Measurements from ENCODE around the gene TXK. TPM values are rescaled to one million over a fixed set of nuclear protein-coding genes. Genes with fewer than 3 reads are reported as not detected.

TXK gene
- total RNA-seq, 1 experiment from 2014 or later, result 0.70 TPM

DNA sequence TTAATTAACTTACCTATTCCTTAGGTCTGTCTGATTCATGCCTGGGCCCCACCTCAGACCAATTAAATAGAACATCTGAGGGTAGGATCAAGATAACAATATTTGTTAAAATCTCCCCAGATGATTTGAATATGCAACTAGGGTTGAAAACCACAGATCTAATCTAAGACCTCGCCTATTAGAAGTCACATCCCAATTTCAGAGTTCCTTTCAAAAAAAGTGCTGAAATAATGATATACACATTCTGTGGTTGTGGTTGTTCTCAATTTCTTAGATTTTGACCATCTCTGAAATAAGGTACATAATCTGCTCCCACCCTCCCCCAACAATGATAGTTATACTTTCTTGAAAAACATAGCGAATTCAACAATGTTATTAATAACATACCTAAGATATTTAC, 89.8 kb downstream of the TXK start (continued):
- TF ChIP-seq, protein P1, sequence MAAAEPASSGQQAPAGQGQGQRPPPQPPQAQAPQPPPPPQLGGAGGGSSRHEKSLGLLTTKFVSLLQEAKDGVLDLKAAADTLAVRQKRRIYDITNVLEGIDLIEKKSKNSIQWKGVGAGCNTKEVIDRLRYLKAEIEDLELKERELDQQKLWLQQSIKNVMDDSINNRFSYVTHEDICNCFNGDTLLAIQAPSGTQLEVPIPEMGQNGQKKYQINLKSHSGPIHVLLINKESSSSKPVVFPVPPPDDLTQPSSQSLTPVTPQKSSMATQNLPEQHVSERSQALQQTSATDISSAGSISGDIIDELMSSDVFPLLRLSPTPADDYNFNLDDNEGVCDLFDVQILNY (CRISPR knock-in tag; IDR thresholded peaks at IDR 0.05), result no peak

DNA sequence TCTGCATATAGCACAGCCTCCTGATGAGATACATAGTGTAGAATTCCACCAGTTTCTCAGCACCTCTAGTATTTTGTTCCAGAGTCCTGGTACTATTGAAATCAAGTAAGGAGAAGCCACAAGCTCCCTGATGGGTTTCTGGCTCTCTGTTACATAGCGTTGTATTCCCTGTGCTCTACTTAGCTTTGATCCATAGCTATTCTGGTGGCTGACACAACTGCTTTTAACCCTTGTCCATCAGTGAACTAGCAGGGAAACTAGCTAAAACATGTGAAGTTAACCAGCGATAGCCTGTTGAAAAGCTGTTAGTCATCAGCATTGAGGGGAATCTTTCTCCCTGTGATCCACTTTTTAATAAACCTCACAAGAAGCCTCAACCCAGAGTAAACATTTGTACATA, 90.5 kb downstream of the TXK start:
- H3K27ac Mint-ChIP-seq, result no peak overlapping the region
- H3K36me3 Mint-ChIP-seq, result no peaks in the 10 kb centered on the region
- ChIA-PET POLR2A (no interaction called here), CTCF (interaction anchor here (2.2 kb wide), 1 partner anchor 10 kb away, joined by 8 read pairs; no protein-coding TSS in a partner anchor)
- DNase-seq (ENCODE audit: low spot score), result no peak
- no peak overlapping the region for H3K4me3 Mint-ChIP-seq
- H3K27me3 Mint-ChIP-seq (ENCODE audit: low read depth), result no peaks in the 10 kb centered on the region
- peaks cover 6% of the 10 kb centered on the region for H3K4me1 Mint-ChIP-seq
- H3K9me3 Mint-ChIP-seq, result no peaks in the 10 kb centered on the region
- no peak for ATAC-seq
- TF ChIP-seq, protein P2, sequence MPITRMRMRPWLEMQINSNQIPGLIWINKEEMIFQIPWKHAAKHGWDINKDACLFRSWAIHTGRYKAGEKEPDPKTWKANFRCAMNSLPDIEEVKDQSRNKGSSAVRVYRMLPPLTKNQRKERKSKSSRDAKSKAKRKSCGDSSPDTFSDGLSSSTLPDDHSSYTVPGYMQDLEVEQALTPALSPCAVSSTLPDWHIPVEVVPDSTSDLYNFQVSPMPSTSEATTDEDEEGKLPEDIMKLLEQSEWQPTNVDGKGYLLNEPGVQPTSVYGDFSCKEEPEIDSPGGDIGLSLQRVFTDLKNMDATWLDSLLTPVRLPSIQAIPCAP (CRISPR knock-in tag; IDR thresholded peaks at IDR 0.05), result no peak
- TF ChIP-seq, protein P3, sequence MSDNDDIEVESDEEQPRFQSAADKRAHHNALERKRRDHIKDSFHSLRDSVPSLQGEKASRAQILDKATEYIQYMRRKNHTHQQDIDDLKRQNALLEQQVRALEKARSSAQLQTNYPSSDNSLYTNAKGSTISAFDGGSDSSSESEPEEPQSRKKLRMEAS (CRISPR knock-in tag; IDR thresholded peaks at IDR 0.05), result no peak
- TF ChIP-seq GABPB1 (CRISPR knock-in tag; IDR thresholded peaks at IDR 0.05) (no peak), IRF2 (CRISPR knock-in tag; IDR thresholded peaks at IDR 0.05; ENCODE audit: borderline replicate concordance, low read depth) (no peak), NR3C1 (CRISPR knock-in tag; conservative IDR thresholded peaks at IDR 0.05; ENCODE audit: low read depth) (no peak), SOX15 (CRISPR knock-in tag; IDR thresholded peaks at IDR 0.05) (no peak), ZNF416 (CRISPR knock-in tag; IDR thresholded peaks at IDR 0.05) (no peak), FOXP1 (CRISPR knock-in tag; IDR thresholded peaks at IDR 0.05; ENCODE audit: borderline replicate concordance) (no peak), SMAD4 (CRISPR knock-in tag; IDR thresholded peaks at IDR 0.05) (no peak), ZNF232 (CRISPR knock-in tag; IDR thresholded peaks at IDR 0.05) (no peak)
- TF ChIP-seq, protein P4, sequence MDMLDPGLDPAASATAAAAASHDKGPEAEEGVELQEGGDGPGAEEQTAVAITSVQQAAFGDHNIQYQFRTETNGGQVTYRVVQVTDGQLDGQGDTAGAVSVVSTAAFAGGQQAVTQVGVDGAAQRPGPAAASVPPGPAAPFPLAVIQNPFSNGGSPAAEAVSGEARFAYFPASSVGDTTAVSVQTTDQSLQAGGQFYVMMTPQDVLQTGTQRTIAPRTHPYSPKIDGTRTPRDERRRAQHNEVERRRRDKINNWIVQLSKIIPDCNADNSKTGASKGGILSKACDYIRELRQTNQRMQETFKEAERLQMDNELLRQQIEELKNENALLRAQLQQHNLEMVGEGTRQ (CRISPR knock-in tag; IDR thresholded peaks at IDR 0.05), result no peak
- TF ChIP-seq, protein P5, sequence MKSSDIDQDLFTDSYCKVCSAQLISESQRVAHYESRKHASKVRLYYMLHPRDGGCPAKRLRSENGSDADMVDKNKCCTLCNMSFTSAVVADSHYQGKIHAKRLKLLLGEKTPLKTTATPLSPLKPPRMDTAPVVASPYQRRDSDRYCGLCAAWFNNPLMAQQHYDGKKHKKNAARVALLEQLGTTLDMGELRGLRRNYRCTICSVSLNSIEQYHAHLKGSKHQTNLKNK (CRISPR knock-in tag; IDR thresholded peaks at IDR 0.05), result no peak
- TF ChIP-seq, protein P6, sequence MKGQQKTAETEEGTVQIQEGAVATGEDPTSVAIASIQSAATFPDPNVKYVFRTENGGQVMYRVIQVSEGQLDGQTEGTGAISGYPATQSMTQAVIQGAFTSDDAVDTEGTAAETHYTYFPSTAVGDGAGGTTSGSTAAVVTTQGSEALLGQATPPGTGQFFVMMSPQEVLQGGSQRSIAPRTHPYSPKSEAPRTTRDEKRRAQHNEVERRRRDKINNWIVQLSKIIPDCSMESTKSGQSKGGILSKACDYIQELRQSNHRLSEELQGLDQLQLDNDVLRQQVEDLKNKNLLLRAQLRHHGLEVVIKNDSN (CRISPR knock-in tag; IDR thresholded peaks at IDR 0.05), result no peak
- TF ChIP-seq, protein P7, sequence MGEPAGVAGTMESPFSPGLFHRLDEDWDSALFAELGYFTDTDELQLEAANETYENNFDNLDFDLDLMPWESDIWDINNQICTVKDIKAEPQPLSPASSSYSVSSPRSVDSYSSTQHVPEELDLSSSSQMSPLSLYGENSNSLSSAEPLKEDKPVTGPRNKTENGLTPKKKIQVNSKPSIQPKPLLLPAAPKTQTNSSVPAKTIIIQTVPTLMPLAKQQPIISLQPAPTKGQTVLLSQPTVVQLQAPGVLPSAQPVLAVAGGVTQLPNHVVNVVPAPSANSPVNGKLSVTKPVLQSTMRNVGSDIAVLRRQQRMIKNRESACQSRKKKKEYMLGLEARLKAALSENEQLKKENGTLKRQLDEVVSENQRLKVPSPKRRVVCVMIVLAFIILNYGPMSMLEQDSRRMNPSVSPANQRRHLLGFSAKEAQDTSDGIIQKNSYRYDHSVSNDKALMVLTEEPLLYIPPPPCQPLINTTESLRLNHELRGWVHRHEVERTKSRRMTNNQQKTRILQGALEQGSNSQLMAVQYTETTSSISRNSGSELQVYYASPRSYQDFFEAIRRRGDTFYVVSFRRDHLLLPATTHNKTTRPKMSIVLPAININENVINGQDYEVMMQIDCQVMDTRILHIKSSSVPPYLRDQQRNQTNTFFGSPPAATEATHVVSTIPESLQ (CRISPR knock-in tag; IDR thresholded peaks at IDR 0.05), result no peak
- TF ChIP-seq, protein P8, sequence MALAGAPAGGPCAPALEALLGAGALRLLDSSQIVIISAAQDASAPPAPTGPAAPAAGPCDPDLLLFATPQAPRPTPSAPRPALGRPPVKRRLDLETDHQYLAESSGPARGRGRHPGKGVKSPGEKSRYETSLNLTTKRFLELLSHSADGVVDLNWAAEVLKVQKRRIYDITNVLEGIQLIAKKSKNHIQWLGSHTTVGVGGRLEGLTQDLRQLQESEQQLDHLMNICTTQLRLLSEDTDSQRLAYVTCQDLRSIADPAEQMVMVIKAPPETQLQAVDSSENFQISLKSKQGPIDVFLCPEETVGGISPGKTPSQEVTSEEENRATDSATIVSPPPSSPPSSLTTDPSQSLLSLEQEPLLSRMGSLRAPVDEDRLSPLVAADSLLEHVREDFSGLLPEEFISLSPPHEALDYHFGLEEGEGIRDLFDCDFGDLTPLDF (CRISPR knock-in tag; IDR thresholded peaks at IDR 0.05), result no peak
- TF ChIP-seq, protein P9, sequence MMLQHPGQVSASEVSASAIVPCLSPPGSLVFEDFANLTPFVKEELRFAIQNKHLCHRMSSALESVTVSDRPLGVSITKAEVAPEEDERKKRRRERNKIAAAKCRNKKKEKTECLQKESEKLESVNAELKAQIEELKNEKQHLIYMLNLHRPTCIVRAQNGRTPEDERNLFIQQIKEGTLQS (CRISPR knock-in tag; conservative IDR thresholded peaks at IDR 0.05), result no peak
